Activated CD4-positive, alpha-beta T cell treated with anti-CD3 and anti-CD28 coated beads, Interleukin-2, amount 10 ng/mL, durations not matched to agents 7 days and 5 days (primary cell): ENCODE measurements around the gene CACNA1E. TPM values are rescaled to one million over a fixed set of nuclear protein-coding genes. Genes with fewer than 3 reads are reported as not detected.

Experiments used
- CTCF ChIA-PET: fragments of 350-600 bp; sonication (Branson Sonifier 250); formaldehyde crosslinking; loops from one replicate; lab custom pipeline; 2021; ENCODE audit warnings: antibody characterized with exemption; lab: Charles Lee
- POLR2A ChIA-PET: fragments of 350-600 bp; sonication (Branson Sonifier 250); formaldehyde crosslinking; loops from one replicate; lab custom pipeline; 2021; ENCODE audit warnings: antibody characterized with exemption; lab: Charles Lee
- DNase-seq: peaks from one replicate; pipeline ENCODE4 v3.0.0-alpha.2; 2020
- H3K27ac Mint-ChIP-seq: one replicate; pipeline ENCODE4 v1.8.0; 2021; ENCODE audit warnings: mild to moderate bottlenecking, moderate library complexity, mixed read lengths
- H3K27me3 Mint-ChIP-seq: one replicate; pipeline ENCODE4 v1.8.0; 2021; ENCODE audit warnings: mixed read lengths
- H3K36me3 Mint-ChIP-seq: one replicate; pipeline ENCODE4 v1.8.0; 2021; ENCODE audit warnings: low read depth, mixed read lengths
- H3K4me1 Mint-ChIP-seq: one replicate; pipeline ENCODE4 v1.8.0; 2021; ENCODE audit warnings: mixed read lengths
- H3K4me3 Mint-ChIP-seq: one replicate; pipeline ENCODE4 v1.8.0; 2021; ENCODE audit warnings: mild to moderate bottlenecking, moderate library complexity, mixed read lengths
- H3K9me3 Mint-ChIP-seq: one replicate; pipeline ENCODE4 v1.8.0; 2021; ENCODE audit warnings: mixed read lengths
- total RNA-seq, 2 experiments: library from RNA; stranded (reverse); gene quantifications; one replicate each; pipeline ENCODE4 v1.2.3, GENCODE V29; 2021

The CACNA1E gene
- total RNA-seq, 2 experiments from 2014 or later: not detected

DNA sequence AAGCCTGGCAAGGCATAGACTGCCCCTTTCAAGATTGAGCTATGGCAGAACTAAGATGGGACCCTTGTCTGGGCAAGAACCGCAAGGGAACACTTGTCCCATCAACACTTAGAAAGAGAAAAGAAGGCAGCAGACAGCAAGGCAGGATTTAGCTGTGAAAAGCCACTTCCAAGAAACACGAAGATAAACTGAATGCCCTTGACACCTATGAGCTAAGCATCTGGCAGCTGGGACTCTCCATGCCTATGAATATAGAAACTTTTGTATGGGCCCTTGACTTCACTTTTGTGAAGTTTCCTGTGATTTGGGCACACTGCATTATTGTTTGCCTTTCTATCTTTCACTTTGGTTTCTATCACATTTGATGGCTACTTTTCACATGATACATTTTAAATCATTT, 24.9 kb upstream of the CACNA1E start:
- Mint-ChIP-seq H3K4me3 (no peak overlapping the region), H3K27me3 (peaks cover 11% of the 10 kb centered on the region), H3K9me3 (no peaks in the 10 kb centered on the region), H3K4me1 (no peaks in the 10 kb centered on the region), H3K27ac (no peak overlapping the region), H3K36me3 (no peaks in the 10 kb centered on the region)
- DNase-seq: no peak
- POLR2A ChIA-PET: no interaction called here
- CTCF ChIA-PET: interaction anchor here (0.8 to 2.0 kb wide), 3 partner anchors 9 to 12 kb away, joined by 3 to 5 read pairs (median 3); no protein-coding TSS in a partner anchor

DNA sequence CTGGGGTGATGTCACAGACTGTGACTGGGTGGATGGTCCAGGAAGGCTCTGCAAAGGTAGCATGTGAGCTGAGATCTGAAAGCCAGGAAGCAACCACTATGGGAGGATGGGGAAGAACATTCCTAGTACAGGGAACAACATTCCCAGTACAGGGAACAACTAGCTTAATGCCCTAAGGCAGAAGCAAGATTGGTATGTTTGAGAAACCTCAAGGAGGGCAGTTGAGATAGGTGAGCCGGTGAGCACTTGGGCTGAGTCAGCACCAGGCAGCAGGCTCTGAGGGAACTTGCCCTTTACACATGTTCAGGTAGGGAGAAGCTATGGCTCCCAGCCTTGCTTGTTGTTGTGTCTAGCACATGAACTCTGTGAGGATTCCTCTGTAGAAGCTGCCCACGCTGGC, 24.2 kb upstream of the CACNA1E start:
- Mint-ChIP-seq H3K27ac (no peak overlapping the region), H3K4me3 (no peak overlapping the region), H3K36me3 (no peaks in the 10 kb centered on the region), H3K4me1 (no peaks in the 10 kb centered on the region), H3K9me3 (no peaks in the 10 kb centered on the region), H3K27me3 (peaks cover 16% of the 10 kb centered on the region)
- CTCF ChIA-PET: interaction anchor here (0.8 to 2.0 kb wide), 3 partner anchors 9 to 13 kb away, joined by 3 to 5 read pairs (median 3); no protein-coding TSS in a partner anchor
- POLR2A ChIA-PET: no interaction called here
- DNase-seq: no peak

DNA sequence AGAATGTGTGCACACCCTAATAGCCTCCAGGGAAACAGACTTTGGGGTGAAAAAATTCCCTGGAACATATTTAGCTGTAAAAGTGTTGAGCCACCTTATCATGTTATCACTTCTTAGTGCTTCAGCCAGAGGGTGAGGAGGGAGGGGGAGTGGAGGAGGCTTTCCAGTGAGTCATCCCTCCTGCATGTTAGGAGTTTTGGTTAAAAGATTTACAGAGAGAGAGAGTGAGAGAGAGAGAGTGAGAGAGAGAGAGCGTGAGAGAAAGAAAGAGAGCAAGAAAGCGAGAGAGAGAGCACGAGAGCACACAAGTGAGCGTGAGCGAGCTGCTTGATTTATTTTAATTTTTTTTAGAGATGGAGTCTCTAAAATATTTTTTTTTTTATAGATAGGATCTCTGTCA, 13.5 kb upstream of the CACNA1E start:
- no peaks in the 10 kb centered on the region for H3K4me1 Mint-ChIP-seq
- no peak overlapping the region for H3K4me3 Mint-ChIP-seq
- no peaks in the 10 kb centered on the region for H3K9me3 Mint-ChIP-seq
- no peak for DNase-seq
- peaks cover 27% of the 10 kb centered on the region for H3K27me3 Mint-ChIP-seq
- H3K36me3 Mint-ChIP-seq: no peaks in the 10 kb centered on the region
- CTCF ChIA-PET: no interaction called here
- H3K27ac Mint-ChIP-seq: no peak overlapping the region
- POLR2A ChIA-PET: no interaction called here

DNA sequence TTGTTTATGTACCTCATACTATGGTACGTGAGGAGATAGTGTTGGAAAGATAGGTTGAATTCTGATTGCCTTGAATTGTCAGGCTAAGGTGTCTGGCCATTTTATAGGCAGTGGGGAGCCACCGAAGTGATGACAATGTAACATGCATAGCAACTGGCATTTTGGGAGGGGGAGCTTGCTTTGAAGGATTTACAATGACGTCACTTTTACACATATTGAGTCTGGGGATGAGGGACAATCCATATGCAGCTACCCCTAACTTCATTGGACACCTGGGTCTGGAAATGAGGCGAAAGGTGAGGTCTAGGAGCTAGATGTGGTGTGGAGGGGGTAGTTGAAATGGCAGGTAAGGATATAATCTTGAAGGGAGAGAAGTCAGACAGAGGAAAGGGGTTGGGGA, 7.7 kb upstream of the CACNA1E start:
- ChIA-PET POLR2A (no interaction called here), CTCF (interaction anchor here (1.4 kb wide), 1 partner anchor 605 kb away, joined by 4 read pairs; no protein-coding TSS in a partner anchor)
- Mint-ChIP-seq H3K27me3 (peaks cover 12% of the 10 kb centered on the region), H3K27ac (no peak overlapping the region), H3K9me3 (no peaks in the 10 kb centered on the region), H3K4me1 (no peaks in the 10 kb centered on the region), H3K4me3 (no peak overlapping the region), H3K36me3 (no peaks in the 10 kb centered on the region)
- DNase-seq: no peak

DNA sequence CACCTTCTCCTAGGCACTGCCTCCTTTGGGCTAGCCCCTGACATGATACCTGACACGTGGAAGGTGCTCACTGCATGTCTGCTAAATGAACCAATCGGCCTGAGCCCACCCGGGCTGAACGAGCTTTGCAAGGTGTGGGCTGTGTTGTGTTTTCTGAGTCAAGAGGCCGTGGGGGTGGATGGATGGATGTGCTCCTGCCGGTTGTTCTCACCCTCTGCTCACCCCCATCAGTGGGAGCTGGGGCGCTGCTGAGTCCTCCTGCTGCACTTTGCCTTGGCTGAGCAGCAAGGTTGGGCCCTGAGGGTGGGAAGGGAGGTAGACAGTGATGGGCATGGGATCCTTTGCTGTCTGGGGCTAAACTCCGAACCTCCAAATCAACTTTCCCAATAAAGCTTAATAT, 6.7 kb upstream of the CACNA1E start:
- Mint-ChIP-seq H3K4me1 (no peaks in the 10 kb centered on the region), H3K27ac (no peak overlapping the region), H3K36me3 (no peaks in the 10 kb centered on the region), H3K4me3 (no peak overlapping the region), H3K27me3 (peaks cover 22% of the 10 kb centered on the region), H3K9me3 (no peaks in the 10 kb centered on the region)
- ChIA-PET CTCF (no interaction called here), POLR2A (no interaction called here)
- DNase-seq: no peak

DNA sequence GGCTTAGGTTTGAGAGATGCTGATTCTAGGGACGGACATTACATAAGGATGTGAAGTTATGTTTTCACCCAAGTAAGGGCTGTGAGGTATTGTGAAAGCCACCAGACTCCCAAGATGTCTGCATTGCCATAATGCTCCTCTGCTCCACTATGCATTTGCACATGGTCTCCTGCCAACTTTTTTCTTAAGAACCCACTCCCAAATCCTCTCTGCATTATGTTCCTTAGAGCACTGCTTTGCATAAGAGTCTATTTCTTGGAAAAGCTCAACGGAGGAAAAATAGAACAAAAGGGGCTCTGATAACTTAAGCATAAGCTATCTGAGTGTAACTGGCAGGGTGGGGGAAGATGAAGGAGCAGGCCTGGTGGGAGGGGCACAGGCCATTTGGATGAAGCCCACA, 5.0 kb upstream of the CACNA1E start:
- no peaks in the 10 kb centered on the region for H3K9me3 Mint-ChIP-seq
- ChIA-PET POLR2A (no interaction called here), CTCF (interaction anchor here (0.9 to 1.6 kb wide), 2 partner anchors 576 to 602 kb away, joined by 3 to 10 read pairs; no protein-coding TSS in a partner anchor)
- H3K4me3 Mint-ChIP-seq: no peak overlapping the region
- no peaks in the 10 kb centered on the region for H3K36me3 Mint-ChIP-seq
- no peak overlapping the region for H3K27ac Mint-ChIP-seq
- H3K27me3 Mint-ChIP-seq: peaks cover 39% of the 10 kb centered on the region
- DNase-seq: no peak
- peaks cover 5% of the 10 kb centered on the region for H3K4me1 Mint-ChIP-seq

DNA sequence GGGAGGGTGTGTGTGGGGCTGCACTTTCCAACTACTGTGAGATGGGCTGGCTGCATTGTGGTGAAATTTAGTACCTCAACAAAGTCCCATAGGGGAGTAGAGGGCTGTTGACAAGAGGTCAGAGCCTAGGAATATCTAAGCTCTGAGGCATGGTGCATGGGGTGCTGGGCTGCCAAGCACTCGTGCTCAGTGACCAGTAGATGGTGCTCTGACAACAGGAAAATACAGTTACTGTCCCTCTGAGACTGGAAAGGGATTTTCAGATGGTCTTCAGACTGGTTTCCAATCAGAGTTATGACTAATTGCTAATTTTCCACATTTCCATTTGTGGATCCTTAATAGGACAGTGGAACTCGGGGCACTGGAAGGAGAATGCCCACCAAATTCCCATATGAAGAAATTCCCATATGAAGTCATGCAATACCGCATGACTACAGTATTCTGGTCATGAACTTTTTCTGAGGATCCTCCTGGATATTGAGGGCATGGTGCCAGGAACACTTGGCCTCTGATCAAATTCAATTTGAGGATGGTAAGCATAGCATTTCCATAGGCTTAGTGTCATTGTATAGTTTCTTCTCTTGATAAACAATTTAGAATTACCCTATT, 4.1 kb upstream of the CACNA1E start:
- Mint-ChIP-seq H3K27ac (no peak overlapping the region), H3K36me3 (no peaks in the 10 kb centered on the region), H3K9me3 (no peaks in the 10 kb centered on the region), H3K4me3 (no peak overlapping the region), H3K4me1 (peaks cover 11% of the 10 kb centered on the region), H3K27me3 (peaks cover 49% of the 10 kb centered on the region)
- ChIA-PET POLR2A (no interaction called here), CTCF (interaction anchor here (1.2 to 1.6 kb wide), 2 partner anchors 13 to 601 kb away, joined by 3 to 10 read pairs; no protein-coding TSS in a partner anchor)
- peak; percentile 44 for DNase-seq

DNA sequence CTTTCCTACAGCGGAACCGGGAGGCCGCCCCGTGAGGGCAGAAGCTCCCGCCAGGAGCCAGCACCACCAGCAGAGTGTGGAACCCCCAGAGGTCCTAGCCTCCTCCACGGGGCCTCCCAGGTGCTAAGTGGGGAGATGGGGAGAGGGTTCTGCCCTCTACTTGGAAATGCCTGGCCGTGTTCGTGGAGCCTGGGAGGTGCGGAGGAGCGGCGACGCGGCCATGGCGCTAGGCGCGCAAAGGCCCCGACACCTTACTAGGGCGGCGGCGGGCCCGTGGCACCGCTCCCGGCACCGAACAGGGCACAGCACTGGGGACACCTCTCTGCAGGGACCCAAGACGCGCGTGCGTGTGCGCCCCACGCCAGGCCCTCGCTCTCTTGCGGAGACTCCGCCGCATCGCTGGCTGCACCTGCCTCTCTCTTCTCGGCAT, 1.3 kb upstream of the CACNA1E start:
- DNase-seq: no peak
- POLR2A ChIA-PET: no interaction called here
- no peaks in the 10 kb centered on the region for H3K36me3 Mint-ChIP-seq
- H3K27ac Mint-ChIP-seq: no peak overlapping the region
- peak overlapping the region; percentile 43 for H3K4me3 Mint-ChIP-seq
- no peaks in the 10 kb centered on the region for H3K9me3 Mint-ChIP-seq
- H3K4me1 Mint-ChIP-seq: peaks cover 14% of the 10 kb centered on the region
- peaks cover 77% of the 10 kb centered on the region for H3K27me3 Mint-ChIP-seq
- CTCF ChIA-PET: interaction anchor here (0.6 kb wide), 1 partner anchor 455 kb away, joined by 4 read pairs; no protein-coding TSS in a partner anchor

DNA sequence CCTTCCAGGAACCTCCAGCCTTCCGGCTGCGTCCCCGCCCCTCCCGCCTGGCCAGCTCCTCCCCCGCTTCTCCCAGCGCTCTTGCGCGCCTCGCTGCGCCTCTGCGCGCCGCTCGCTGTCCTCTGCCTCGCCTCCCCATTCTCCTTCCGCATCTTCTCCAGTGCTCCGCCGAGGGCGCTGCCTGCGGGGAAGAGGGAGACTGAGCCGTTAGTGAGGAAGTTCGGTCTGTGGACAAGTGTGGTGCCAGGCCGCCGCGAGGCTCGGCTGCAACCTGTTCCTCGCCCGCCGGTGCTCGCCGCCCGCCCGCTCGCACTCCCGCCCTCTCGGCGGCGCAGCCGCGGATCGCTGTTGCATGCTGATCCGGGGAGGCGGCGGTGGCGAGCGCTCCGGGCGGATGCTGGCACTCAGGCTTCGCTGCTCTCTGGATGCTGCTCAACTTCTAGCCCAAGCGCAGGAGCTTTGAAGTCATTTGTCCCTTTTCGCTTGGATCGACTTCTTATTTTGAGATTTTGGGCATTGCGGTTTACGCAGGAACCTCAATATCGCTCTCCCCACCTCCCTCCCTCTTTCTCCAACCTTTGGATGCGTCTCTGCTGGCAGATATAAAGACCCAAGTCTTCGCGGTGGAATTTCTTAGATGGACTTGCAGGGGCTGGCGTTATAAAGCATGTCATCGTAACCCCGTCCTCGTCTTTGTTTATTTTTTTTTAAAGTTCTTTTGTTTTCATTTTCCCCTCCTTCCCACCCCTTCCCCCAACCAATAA, 614 bp upstream of the CACNA1E start:
- peak; percentile 40 for DNase-seq
- H3K4me3 Mint-ChIP-seq: peak overlapping the region; percentile 43
- peaks cover 14% of the 10 kb centered on the region for H3K4me1 Mint-ChIP-seq
- POLR2A ChIA-PET: no interaction called here
- CTCF ChIA-PET: no interaction called here
- peaks cover 79% of the 10 kb centered on the region for H3K27me3 Mint-ChIP-seq
- H3K27ac Mint-ChIP-seq: no peak overlapping the region
- H3K36me3 Mint-ChIP-seq: no peaks in the 10 kb centered on the region
- no peaks in the 10 kb centered on the region for H3K9me3 Mint-ChIP-seq

DNA sequence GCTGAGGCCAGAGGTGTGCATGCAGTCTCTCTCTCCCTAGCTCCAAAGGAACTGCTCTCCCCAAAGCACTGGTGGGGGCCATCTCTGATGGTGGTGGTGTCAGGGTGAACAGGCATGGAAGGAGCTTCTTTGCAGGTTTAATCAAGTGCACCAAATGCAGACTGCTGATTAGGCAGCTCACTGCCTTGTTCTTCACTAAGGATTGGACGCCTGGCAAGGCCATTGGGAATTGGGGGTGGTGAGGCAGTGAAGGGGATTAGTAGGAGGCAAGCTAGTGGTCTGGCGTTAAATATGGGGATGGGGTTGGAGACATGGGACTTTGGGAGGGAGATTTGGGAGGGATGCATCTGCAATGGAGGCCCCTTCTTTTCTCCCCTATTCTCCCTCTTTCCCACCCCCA, 1.5 kb downstream of the CACNA1E start:
- Mint-ChIP-seq H3K27ac (no peak overlapping the region), H3K4me3 (no peak overlapping the region), H3K9me3 (no peaks in the 10 kb centered on the region), H3K27me3 (peaks cover 89% of the 10 kb centered on the region), H3K4me1 (peaks cover 14% of the 10 kb centered on the region), H3K36me3 (no peaks in the 10 kb centered on the region)
- ChIA-PET CTCF (no interaction called here), POLR2A (no interaction called here)
- DNase-seq: no peak

DNA sequence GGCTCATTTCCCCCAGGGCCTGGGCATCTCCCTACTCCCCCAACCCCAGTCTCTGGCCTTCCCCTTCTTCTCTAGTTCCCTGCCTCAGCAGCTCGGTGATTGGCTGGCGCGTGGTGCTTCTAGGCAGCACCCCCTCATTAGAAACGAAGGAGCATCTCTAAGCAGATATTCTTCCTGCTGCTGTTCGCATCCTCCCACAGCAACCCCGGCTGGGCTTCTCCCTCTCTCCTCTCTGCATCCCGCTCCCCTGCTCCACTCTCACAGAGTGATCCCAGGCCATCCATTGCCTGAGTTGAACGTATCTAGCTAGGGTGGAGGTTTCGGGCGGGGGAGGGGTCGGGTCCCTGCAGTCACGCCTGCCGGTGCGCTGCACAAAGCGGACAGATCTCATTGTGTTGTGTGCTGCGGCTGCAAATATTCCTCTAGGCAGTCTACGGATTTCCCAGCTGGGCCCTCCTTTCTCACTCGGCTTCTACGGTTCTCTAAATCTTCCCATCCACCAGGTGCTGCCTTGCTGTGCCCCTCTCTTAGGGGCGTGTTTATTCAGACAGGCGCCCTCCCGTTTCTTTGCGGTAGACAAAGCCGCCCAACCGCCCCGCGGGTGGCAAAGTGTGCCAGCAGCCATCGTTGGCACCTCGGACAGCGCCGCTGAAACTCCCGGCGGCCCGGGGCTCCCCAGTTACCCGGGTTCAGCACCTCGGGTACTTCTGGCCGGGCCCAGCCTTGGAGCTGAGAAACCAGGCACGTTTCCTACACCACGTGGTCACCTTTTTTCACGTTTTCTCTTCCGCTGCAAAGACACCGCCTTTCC, 2.2 kb downstream of the CACNA1E start:
- peak; percentile 23 for DNase-seq
- Mint-ChIP-seq H3K4me1 (peaks cover 14% of the 10 kb centered on the region), H3K9me3 (no peaks in the 10 kb centered on the region), H3K4me3 (no peak overlapping the region), H3K27ac (peak overlapping the region; percentile 38), H3K27me3 (peaks cover 89% of the 10 kb centered on the region), H3K36me3 (no peaks in the 10 kb centered on the region)
- ChIA-PET CTCF (no interaction called here), POLR2A (no interaction called here)

DNA sequence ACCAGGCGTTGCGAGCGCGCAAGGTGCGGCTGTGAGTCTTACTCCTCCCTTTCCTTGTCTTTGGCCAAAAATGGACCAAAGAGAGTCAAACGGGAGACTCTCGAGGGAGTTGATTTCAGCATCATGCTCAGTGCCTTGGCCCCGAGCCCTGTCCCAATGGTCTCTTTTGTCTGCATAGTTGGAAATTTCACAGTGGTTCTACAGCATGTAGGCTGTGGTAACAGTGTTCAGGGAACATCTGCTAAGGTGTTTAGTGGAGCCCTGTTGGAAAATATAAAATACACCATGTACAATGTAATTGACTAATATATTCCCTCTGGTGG, 2.7 kb downstream of the CACNA1E start:
- H3K27me3 Mint-ChIP-seq: peaks cover 85% of the 10 kb centered on the region
- no peak overlapping the region for H3K27ac Mint-ChIP-seq
- H3K36me3 Mint-ChIP-seq: no peaks in the 10 kb centered on the region
- ChIA-PET CTCF (no interaction called here), POLR2A (no interaction called here)
- no peak for DNase-seq
- peaks cover 14% of the 10 kb centered on the region for H3K4me1 Mint-ChIP-seq
- H3K4me3 Mint-ChIP-seq: no peak overlapping the region
- H3K9me3 Mint-ChIP-seq: no peaks in the 10 kb centered on the region

DNA sequence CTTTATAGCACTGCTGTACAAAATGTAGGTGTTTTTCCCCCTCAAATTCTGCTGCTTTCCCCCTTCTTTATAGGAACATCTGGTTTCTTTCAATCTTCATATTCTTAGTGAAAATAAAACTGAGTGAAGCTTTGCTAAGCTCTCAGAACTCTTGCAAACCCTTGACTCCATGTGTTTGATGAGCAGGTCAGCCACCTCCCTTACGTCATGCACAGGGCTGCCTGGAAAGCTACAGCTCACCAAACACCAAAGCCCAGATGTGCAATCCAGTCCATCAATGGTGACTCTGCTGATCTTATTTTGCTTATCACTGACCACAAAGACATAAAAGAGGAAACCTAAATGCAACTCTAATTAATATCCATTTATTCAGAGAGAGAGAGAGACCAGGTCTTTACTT, 5.5 kb downstream of the CACNA1E start:
- Mint-ChIP-seq H3K27ac (no peak overlapping the region), H3K27me3 (peaks cover 72% of the 10 kb centered on the region), H3K9me3 (no peaks in the 10 kb centered on the region), H3K4me1 (peaks cover 5% of the 10 kb centered on the region), H3K4me3 (no peak overlapping the region), H3K36me3 (no peaks in the 10 kb centered on the region)
- POLR2A ChIA-PET: no interaction called here
- DNase-seq: no peak
- CTCF ChIA-PET: no interaction called here
